ENCODE results near the gene LTBP4.
A peak's percentile ranks its signal among the peaks of the same experiment; 100 is the strongest.
"Not testable (repeated sequence)": the region's sequence is repeated elsewhere in the genome, so short reads cannot be mapped to it uniquely, and the experiment has no call there.

Gene LTBP4

DNA sequence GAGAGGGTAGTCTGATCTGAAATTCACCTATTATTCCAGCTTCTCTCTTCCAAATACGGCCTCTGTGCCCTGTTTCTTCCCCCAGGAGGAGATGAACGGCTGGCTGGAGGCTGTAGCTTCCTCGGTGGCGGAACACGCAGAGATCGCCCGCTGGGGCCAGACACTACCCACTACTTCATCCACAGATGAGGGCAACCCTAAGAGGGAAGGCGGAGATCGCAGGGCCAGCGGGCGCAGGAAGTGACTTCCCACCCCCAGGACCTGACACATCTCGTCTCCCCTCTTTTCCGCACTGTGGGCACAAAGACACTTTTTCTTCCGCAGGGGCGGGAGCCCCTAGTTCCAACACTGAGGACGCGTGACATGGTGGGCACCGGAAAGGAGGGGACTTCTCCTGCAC lies 25.8 kb upstream of the LTBP4 start:
- DNase-seq (ENCODE audit: low read depth): no peak

DNA sequence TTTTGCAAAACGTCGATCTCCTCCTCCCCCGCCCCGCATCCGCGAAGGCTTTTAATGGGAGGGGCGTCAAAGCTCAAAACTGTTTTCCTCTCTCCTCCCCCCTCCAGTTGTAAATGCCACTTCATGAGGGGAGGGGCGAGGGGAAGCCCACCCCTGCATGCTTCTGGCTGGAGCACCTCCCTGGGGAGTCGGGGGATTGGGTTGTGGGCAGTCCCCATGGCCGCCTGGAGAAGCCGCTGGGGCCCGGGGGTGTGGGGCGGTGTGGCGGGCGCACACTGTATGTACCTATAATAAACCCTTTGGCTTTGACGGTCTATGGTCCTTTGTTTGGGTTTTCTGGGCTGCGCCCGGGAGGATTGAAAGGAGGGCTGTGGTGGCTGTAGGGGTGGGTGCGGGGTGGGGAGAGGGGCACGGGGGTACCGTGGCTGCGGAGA lies 25.0 kb upstream of the LTBP4 start:
- no peak for DNase-seq (ENCODE audit: low read depth)

- peak; percentile 89 for DNase-seq (ENCODE audit: low read depth)
These were observed 24.4 kb upstream of the LTBP4 start, which contains the start of gene SHKBP1 for GRCh38 chr19:40576585-40577451. SHKBP1 (plus strand) TSS chr19:40576873; CDS start chr19:40576900, 27 bp downstream.

DNA sequence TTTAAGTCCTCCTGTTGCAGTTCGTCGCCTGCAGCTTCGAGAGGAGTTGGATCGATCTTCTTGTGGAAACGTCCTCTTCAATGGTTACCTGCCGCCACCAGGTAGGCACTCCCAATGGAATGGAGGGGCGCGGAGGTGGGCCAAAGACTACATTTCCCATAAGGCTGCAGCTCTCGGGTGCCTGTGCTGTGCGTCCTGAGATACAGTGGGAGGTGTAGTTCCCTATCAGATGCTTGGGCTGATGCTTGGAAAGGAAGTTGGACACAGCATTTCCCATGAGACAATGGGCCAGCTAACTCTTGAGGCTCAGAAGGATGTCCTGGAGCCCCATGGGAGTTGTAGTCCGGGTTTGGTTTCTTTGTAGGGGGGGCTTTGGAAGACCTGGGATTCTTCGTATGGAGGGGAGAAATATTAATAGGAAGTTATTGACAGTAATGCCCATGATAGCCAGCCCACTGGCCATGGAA lies 22.7 kb upstream of the LTBP4 start:
- no peak for DNase-seq (ENCODE audit: low read depth)

DNA sequence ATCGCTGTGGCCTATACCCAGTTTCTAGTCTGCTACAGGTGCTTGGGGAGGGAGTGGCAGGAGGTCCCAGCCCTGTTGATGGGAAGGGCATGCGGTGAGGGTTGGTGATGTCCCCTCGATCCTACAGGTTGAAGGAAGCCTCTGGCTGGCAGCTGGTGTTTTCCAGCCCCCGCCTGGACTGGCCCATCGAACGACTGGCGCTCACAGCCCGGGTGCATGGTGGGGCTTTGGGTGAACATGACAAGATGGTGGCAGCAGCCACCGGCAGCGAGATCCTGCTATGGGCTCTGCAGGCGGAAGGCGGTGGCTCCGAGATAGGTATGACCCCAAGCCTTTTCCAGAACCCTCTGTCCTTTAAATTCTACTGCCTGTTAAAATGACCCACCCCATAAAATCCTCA lies 20.6 kb upstream of the LTBP4 start:
- DNase-seq (ENCODE audit: low read depth): no peak

GRCh38 chr19:40581531-40581930 lies 19.6 kb upstream of the LTBP4 start:
- DNase-seq (ENCODE audit: low read depth): no peak

- DNase-seq (ENCODE audit: low read depth): no peak
These were observed 18.7 kb upstream of the LTBP4 start for GRCh38 chr19:40582467-40582866.

- no peak for DNase-seq (ENCODE audit: low read depth)
These were observed 17.9 kb upstream of the LTBP4 start for GRCh38 chr19:40583283-40583682.

- DNase-seq (ENCODE audit: low read depth): no peak
These were observed 17.2 kb upstream of the LTBP4 start for GRCh38 chr19:40584007-40584406.

GRCh38 chr19:40585241-40585981 lies 15.8 kb upstream of the LTBP4 start:
- no peak for DNase-seq (ENCODE audit: low read depth)

- no peak for DNase-seq (ENCODE audit: low read depth)
These were observed 15.2 kb upstream of the LTBP4 start for GRCh38 chr19:40585982-40586422.

- no peak for DNase-seq (ENCODE audit: low read depth)
These were observed 14.6 kb upstream of the LTBP4 start for GRCh38 chr19:40586611-40587010.

- no peak for DNase-seq (ENCODE audit: low read depth)
These were observed 12.9 kb upstream of the LTBP4 start for GRCh38 chr19:40588110-40588854.

DNA sequence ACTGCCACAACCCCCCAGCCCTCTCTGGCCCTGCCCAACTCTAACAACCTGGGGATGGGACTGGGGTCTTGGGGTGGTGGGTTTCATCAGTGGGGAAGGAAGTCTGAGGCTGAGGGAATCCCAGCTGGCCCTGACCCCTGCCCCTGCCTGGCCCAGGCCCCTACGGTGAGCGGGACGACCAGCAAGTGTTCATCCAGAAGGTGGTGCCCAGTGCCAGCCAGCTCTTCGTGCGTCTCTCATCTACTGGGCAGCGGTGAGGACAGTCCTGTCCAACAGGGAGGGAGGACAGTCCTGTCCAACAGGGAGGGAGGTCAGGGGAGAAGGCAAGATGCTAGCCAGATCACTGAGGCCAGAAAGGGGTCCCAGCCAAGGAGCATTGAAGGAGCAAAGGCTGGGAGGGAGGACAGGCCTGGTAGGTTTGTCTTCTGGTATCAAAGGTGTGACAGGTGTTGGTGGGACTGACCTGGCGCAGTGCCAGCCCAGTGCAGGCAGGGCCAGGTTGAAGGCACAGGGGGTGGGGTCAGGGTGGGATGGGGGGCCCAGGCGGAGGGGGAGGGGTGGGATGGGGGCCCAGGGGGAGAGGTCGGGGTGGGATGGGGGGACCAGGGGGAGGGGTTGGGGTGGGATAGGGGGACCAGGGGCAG lies 12.1 kb upstream of the LTBP4 start:
- no peak for DNase-seq (ENCODE audit: low read depth)

DNA sequence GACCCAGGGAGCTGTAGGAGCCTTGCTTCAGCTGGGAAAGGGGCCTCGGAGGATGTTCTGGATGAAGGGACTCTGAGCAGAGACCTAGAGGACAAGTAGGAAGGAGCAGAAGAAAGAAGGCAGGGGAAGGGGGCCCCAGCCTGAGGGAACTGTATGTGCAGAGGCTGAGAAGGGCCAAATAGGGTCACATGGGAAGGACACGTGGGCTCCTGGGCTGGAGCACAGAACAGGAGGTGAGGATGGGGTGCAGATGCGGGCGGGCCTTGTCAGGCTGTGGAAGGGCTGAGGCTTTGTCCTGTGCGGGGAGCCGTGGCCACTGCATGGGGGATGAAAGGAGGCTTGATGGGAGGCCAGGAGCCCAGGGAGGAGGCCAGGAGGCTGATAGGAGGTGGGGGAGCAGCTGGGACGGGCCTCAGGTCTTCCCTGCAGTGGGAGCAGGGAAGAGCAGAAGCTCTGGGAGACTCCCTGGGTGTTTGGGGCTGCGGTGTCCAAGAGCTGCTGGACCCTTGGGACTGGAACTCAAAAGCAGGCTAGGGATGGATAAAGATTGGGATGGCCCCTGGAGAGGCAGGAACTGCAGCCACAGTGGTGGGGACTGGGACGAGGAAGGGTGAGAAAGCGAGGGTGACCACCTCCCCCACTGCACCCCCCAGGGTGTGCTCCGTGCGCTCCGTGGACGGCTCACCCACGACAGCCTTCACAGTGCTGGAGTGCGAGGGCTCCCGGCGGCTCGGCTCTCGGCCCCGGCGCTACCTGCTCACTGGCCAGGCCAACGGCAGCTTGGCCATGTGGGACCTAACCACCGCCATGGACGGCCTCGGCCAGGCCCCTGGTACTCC lies 11.4 kb upstream of the LTBP4 start:
- DNase-seq (ENCODE audit: low read depth): no peak

- no peak for DNase-seq (ENCODE audit: low read depth)
These were observed 10.5 kb upstream of the LTBP4 start for GRCh38 chr19:40590464-40591265.

DNA sequence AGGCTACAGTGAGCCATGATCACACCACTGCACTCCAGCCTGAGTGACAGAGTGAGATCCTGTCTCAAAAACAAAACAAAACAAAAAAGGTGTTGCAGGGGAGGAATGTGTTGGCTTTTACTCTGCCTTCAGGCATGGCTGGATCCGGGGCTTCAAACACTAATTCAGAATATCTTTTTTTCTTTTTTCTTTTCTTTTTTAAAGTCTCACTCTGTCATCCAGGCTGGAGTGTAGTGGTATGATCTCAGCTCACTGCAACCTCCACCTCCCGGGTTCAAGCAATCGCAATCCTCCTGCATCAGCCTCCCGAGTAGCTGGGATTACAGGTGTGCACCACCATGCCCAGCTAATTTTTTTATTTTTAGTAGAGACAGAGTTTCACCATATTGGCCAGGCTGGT lies 9.4 kb upstream of the LTBP4 start:
- DNase-seq (ENCODE audit: low read depth): not testable (repeated sequence)

DNA sequence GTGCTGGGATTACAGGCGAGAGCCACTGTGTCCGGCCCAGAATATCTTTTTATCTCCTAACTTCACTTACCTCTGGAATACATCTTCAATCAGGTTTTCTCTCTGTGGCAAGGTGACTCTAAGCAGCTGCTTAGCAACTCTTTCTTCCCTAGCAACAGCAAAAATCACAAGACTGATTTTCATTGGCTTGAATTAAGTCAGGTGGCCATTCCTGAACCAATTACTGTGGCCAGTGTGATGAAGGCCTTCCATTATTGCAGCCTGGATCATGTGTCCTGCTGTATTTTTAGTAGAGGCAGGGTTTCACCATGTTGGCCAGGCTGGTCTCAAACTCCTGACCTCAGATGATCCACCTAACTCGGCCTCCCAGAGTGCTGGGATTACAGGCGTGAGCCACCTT lies 9.0 kb upstream of the LTBP4 start:
- DNase-seq (ENCODE audit: low read depth): no peak

DNA sequence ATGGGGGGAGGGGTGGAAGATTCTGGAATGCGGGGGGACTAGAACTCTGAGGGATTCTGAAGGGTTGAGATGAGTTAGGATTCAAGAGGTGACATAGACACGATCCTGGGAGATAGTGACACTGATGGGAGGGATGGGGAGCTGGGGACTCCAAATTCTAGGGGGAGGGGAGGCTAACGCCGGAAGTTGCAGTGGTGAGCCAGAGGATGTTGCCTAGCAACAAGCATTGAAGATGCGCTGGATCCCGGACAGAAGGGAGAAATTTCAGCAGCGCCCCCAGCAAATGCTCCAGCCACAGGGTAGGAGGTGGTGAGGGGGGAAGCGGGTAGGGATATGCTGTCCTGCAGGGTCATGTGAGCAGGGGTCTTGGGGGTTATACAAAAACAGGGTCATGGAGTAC lies 6.9 kb upstream of the LTBP4 start:
- DNase-seq (ENCODE audit: low read depth): no peak

DNA sequence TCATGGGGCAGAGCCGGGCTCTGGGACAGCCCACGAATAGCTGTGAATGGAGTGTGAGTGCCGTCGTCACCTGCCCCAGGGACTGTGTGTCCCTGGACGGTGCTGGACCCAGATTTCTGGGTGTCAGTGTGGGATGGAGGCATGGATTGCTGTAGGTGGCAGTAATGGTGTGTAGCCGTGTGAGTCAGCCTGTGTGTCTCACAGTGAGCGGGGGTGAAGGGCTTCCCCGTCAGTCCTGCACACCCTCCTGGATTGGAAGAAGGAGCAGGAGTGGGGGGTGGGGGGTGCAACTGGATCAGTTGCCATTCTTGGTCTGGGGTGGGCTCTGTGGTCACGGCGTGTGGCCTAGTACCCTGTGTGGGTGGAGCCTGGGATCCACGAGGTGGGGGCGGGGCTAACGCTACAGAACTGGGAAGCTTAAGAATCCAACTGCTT lies 6.5 kb upstream of the LTBP4 start:
- no peak for DNase-seq (ENCODE audit: low read depth)

All from T follicular helper cell (primary cell).